Adrenal gland (tissue), 12 donors: ENCODE data around the gene FSTL5. TPM values are rescaled to one million over a fixed set of nuclear protein-coding genes. Genes with fewer than 3 reads are reported as not detected.

Experiments
- DNase-seq, 7 donors: peaks; one replicate each; pipeline ENCODE4 v3.0.0-alpha.2; 2019 to 2020
- H3K27ac ChIP-seq, 5 donors: fragments of 200-600 bp; sonication (generic) in 4 of 5; 1 replicate in 3 of 5; 2 replicates in 2 of 5; pipeline versions ENCODE4 v1.5.1 to v1.8.0; 2016 to 2020; ENCODE audit warnings: mild to moderate bottlenecking in 1 of 5
- H3K27me3 ChIP-seq: fragments of 200-600 bp; 2 replicates; pipeline ENCODE4 v1.8.0; 2021
- H3K36me3 ChIP-seq, 2 donors: fragments of 200-600 bp; replicated peaks in 1 of 2; 1 replicate in 1 of 2; 2 replicates in 1 of 2; pipeline versions ENCODE4 v1.5.1 to v1.8.0; 2018 to 2022
- H3K4me1 ChIP-seq, 2 donors: fragments of 200-600 bp; replicated peaks in 1 of 2; 1 replicate in 1 of 2; 2 replicates in 1 of 2; pipeline versions ENCODE4 v1.5.1 to v1.8.0; 2018 to 2021
- H3K4me3 ChIP-seq, 4 donors: fragments of 200-600 bp; sonication (generic) in 3 of 4; one replicate each; pipeline ENCODE4 v1.5.1; 2016 to 2018
- H3K9me3 ChIP-seq, 3 donors: fragments of 200-600 bp; sonication (generic) in 1 of 3; replicated peaks in 1 of 3; 1 replicate in 2 of 3; 2 replicates in 1 of 3; pipeline versions ENCODE4 v1.5.1 to v1.8.0; 2016 to 2021
- CTCF ChIP-seq, 6 experiments: fragments of 450-650 bp in 4 of 6; fragments of 200-600 bp in 2 of 6; sonication (generic) in 1 of 6; IDR thresholded peaks; 1 replicate in 5 of 6; 2 replicates in 1 of 6; pipeline versions ENCODE4 v1.5.1 to v1.8.0; 2016 to 2021; ENCODE audit warnings: antibody characterized with exemption in 6 of 6, mild to moderate bottlenecking in 2 of 6, moderate library complexity in 1 of 6
- POLR2A ChIP-seq, 2 donors: fragments of 450-650 bp; IDR thresholded peaks; one replicate each; pipeline ENCODE4 v1.6.1; 2017; ENCODE audit warnings: antibody characterized with exemption in 2 of 2, mild to moderate bottlenecking in 2 of 2, moderate library complexity in 1 of 2
- WGBS, 4 donors: extraction: QIAGEN DNeasy Blood & Tissue Kit in 2 of 4; methylation state at CpG; one replicate each; pipeline versions ENCODE4 v1.1.5 to v1.1.7; 2013 to 2017; 5-methylcytosine and 5-hydroxymethylcytosine counted together
- intact Hi-C, 2 donors: fragments of 100-400 bp; cut with DNase I; formaldehyde crosslinking; loops; one replicate each; pipeline versions ENCODE4 v1.14.1 to v1.15.0; 2022 to 2023
- polyA plus RNA-seq, 3 donors: library from polyadenylated mRNA; stranded (reverse); fragments of 200-250 nt in 2 of 3; fragments of 350-450 nt in 1 of 3; fragmentation: Illumina TruSeq in 1 of 3; extraction: RNeasy Lipid Tissue Mini Kit (QIAGEN cat#74804) in 1 of 3; gene quantifications; one replicate each; pipeline ENCODE4 v1.2.3, GENCODE V29; 2013 to 2014
- total RNA-seq, 9 donors: library from RNA; depleted of rRNA in 4 of 9; stranded (reverse); fragments of >200 nt in 4 of 9; fragments of 120-200 nt in 1 of 9; fragmentation: NEBNext Ultra II Directional in 1 of 9; extraction: Animal tissue kit (Norgen Biotek cat#: 25700) in 1 of 9; gene quantifications; one replicate each; pipeline versions ENCODE4 v1.1.0 to v1.2.4, GENCODE V29; 2013 to 2023
- donor health status: healthy with polysubstance abuse.
- donor health status: Bipolar disorder and iron deficiency.
- donor health status: DM: yes; HTN: yes; CAD: no.
- donor health status: DM: no; HTN: no; CAD: no.
- donor health status: DM: no; HTN: no; CAD: no.
- donor health status: DM: yes; HTN: yes; CAD: no.

FSTL5 gene
- total and polyA plus RNA-seq, 12 donors, result 0.10 to 7.7 (median 0.64) TPM; not detected in 3

GRCh38 chr4:161813889-161814288 is 349.9 kb downstream of the FSTL5 start:
- no peak for DNase-seq
- Histone ChIP-seq H3K4me3 (no peak overlapping the region), H3K36me3 (peaks cover 0 to 3% of the 10 kb centered on the region in 2 donors), H3K27me3 (no peaks in the 10 kb centered on the region), H3K27ac (no peak overlapping the region), H3K9me3 (no peaks in the 10 kb centered on the region), H3K4me1 (no peaks in the 10 kb centered on the region)
- intact Hi-C loops, result no loop called here
- TF ChIP-seq CTCF (IDR thresholded peaks at IDR 0.05) (no peak), POLR2A (IDR thresholded peaks at IDR 0.05) (no peak)

- Histone ChIP-seq H3K4me3 (no peak overlapping the region), H3K9me3 (no peaks in the 10 kb centered on the region), H3K4me1 (no peaks in the 10 kb centered on the region), H3K27ac (no peak overlapping the region), H3K27me3 (no peaks in the 10 kb centered on the region), H3K36me3 (peaks cover 0 to 3% of the 10 kb centered on the region in 2 donors)
- WGBS, 4 donors, result 49 to 72% (median 66%) methylated on average over 5 of the region's 5 CpGs
- TF ChIP-seq POLR2A (IDR thresholded peaks at IDR 0.05) (no peak), CTCF (IDR thresholded peaks at IDR 0.05) (no peak)
- intact Hi-C loops, result no loop called here
- DNase-seq, result no peak
Measured at GRCh38 chr4:161813389-161813788, 350.4 kb downstream of the FSTL5 start.

GRCh38 chr4:161803171-161803570 is 360.6 kb downstream of the FSTL5 start:
- intact Hi-C loops, result no loop called here
- Histone ChIP-seq H3K27me3 (no peaks in the 10 kb centered on the region), H3K4me3 (no peak overlapping the region), H3K27ac (no peak overlapping the region), H3K9me3 (no peaks in the 10 kb centered on the region), H3K4me1 (no peaks in the 10 kb centered on the region), H3K36me3 (no peaks in the 10 kb centered on the region)
- TF ChIP-seq POLR2A (IDR thresholded peaks at IDR 0.05) (no peak), CTCF (IDR thresholded peaks at IDR 0.05) (no peak)
- WGBS, 4 donors, result 69 to 79% (median 74%) methylated on average over 2 of the region's 2 CpGs
- DNase-seq, result no peak

GRCh38 chr4:161799710-161800109 is 364.1 kb downstream of the FSTL5 start:
- H3K27ac ChIP-seq, result no peak overlapping the region
- 63 to 75% (median 69%) methylated on average over 3 of the region's 3 CpGs for WGBS, 4 donors
- intact Hi-C loops, result no loop called here
- DNase-seq, result no peak
- no peak overlapping the region for H3K4me3 ChIP-seq
- H3K4me1 ChIP-seq, result no peaks in the 10 kb centered on the region
- TF ChIP-seq POLR2A (IDR thresholded peaks at IDR 0.05) (no peak), CTCF (IDR thresholded peaks at IDR 0.05) (no peak)
- no peaks in the 10 kb centered on the region for H3K36me3 ChIP-seq
- no peaks in the 10 kb centered on the region for H3K9me3 ChIP-seq
- no peaks in the 10 kb centered on the region for H3K27me3 ChIP-seq
